ENCODE results near the gene HOXB8.

- no peak for TF ChIP-seq POLR2AphosphoS5 (IDR thresholded peaks at IDR 0.05; ENCODE audit: low read depth, low read length)
- TF ChIP-seq POLR2A (IDR thresholded peaks at IDR 0.05; ENCODE audit: low read depth, low read length), result no peak
Measured at GRCh38 chr17:48634493-48635208, 19.6 kb upstream of the HOXB8 start.

Measured in GM12892 (cell line).